Measurements from ENCODE around the gene KSR1. TPM values are rescaled to one million over a fixed set of nuclear protein-coding genes. Genes with fewer than 3 reads are reported as not detected.

Gene KSR1
- total RNA-seq, 4 donors from 2014 or later = 26.0 to 37.5 (median 35.0) TPM

DNA sequence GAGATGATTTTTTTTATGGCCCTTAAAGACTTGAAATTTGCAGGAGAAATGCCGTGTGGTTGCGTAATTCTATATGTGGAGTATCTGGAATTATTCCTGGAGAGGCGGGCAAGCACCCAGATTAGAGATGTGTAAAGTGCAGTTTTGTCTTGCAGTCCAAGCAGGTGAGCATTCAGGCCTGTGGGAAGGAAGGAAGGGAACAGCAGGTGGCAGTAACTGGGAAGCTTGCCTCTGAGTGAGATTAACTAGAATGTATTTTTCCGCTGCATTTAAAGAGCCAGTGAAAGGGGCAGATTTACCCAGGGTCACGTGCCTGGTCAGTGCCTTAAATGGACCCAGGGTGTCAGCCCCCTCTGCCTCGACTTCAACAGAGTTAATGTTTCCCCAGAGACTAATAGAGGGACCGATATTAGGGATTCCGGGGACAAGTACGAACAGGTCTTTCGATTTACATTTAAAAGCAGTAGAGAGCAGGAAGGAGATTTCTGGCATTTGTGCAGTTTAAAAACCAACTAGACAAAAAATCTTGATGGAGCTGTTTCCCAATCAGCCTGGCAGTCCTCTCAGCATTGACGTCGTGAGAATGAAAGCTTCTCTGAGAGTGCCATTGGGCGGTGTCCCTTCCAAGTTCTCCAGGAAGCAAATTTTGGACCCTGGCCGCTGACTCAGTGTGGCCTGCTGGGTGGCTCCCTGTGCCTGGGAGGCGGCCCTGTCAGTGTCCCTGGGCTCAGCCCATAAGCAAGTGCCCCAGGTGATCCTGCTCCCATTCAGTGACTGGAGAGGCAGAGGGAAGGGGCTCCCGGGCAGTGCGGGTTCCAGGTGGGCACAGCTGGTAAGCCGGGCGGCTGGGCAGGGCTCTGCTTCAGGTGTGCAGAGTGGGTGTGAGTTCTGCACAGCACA is 38.2 kb downstream of the KSR1 start:
- TF ChIP-seq POLR2A (IDR thresholded peaks at IDR 0.05) = no peak
- no peak for TF ChIP-seq CTCF (IDR thresholded peaks at IDR 0.05)
- WGBS, 2 donors = 28 to 34% methylated on average over 19 of the region's 19 CpGs
- DNase-seq (ENCODE audit: low spot score in 2 of 2) = peak; percentile 91 to 96
- H3K4me3 ChIP-seq (ENCODE audit: low read depth, poor library complexity, severe bottlenecking) = no peak overlapping the region
- intact Hi-C loops (cut with DNase I; ENCODE audit: low total_unique reads) = no loop called here

GRCh38 chr17:27495460-27495859 is 39.2 kb downstream of the KSR1 start:
- DNase-seq (ENCODE audit: low spot score in 2 of 2) = no peak
- no peak overlapping the region for H3K4me3 ChIP-seq (ENCODE audit: low read depth, poor library complexity, severe bottlenecking)
- 60 to 74% methylated on average over 6 of the region's 6 CpGs for WGBS, 2 donors
- intact Hi-C loops (cut with DNase I; ENCODE audit: low total_unique reads) = no loop called here
- TF ChIP-seq POLR2A (IDR thresholded peaks at IDR 0.05) (no peak), CTCF (IDR thresholded peaks at IDR 0.05) (no peak)

DNA sequence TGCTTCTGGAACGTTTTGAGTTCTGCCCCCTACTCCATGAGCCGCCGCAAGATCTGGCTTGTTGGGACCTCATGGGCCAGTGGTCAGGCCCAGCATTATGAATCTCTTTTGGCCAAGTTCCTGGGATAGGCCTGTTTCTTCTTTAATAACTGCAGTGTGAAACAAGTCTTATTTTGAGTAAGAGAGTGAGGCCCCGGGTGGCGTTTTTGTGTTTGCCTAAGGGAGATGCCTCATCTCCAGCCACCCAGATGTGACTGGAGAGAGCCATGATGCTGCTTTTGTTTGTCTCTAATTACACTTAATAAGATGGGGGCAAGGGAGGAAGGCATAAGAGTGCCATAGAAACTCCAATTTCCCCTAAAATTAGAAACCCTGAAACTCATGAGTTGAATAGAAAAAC is 39.8 kb downstream of the KSR1 start:
- intact Hi-C loops (cut with DNase I; ENCODE audit: low total_unique reads) = no loop called here
- WGBS, 2 donors = 43 to 57% methylated on average over 5 of the region's 5 CpGs
- no peak for DNase-seq (ENCODE audit: low spot score in 2 of 2)
- no peak for TF ChIP-seq POLR2A (IDR thresholded peaks at IDR 0.05)
- no peak for TF ChIP-seq CTCF (IDR thresholded peaks at IDR 0.05)
- no peak overlapping the region for H3K4me3 ChIP-seq (ENCODE audit: low read depth, poor library complexity, severe bottlenecking)

DNA sequence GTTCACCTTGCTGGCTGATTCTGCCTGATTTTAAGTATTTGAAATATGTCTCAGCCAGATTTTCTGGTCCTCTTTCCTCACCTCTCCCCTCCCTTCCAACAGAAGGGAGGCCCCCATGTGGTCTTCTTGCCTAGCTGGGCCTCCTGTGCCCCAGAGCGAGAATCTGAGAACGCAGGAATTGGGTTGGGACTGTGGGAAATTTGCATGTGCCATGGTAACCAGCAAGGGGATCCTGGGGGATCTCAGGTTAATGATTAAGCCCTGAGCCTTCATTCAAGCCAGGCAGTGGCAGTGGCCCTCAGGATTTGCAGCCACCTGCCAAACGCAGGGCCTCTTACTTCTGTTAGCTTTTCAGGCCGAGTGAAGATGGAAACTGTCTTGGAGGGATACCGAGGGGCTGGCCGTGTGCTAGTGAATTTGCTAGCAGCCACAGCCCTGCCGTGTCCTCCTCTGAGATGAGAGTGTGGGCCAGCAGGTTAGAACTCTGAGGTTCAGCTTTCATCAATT is 40.2 kb downstream of the KSR1 start:
- no peak overlapping the region for H3K4me3 ChIP-seq (ENCODE audit: low read depth, poor library complexity, severe bottlenecking)
- WGBS, 2 donors = 82 to 88% methylated on average over 7 of the region's 7 CpGs
- intact Hi-C loops (cut with DNase I; ENCODE audit: low total_unique reads) = no loop called here
- TF ChIP-seq POLR2A (IDR thresholded peaks at IDR 0.05) (no peak), CTCF (IDR thresholded peaks at IDR 0.05) (no peak)
- DNase-seq (ENCODE audit: low spot score in 2 of 2) = no peak

GRCh38 chr17:27496971-27497370 is 40.7 kb downstream of the KSR1 start:
- WGBS, 2 donors = 73 to 74% methylated on average over 9 of the region's 9 CpGs
- intact Hi-C loops (cut with DNase I; ENCODE audit: low total_unique reads) = no loop called here

More at GRCh38 chr17:27496971-27497370, 40.7 kb downstream of the KSR1 start:
- H3K4me3 ChIP-seq (ENCODE audit: low read depth, poor library complexity, severe bottlenecking) = no peak overlapping the region
- DNase-seq (ENCODE audit: low spot score in 2 of 2) = no peak
- TF ChIP-seq CTCF (IDR thresholded peaks at IDR 0.05) (no peak), POLR2A (IDR thresholded peaks at IDR 0.05) (no peak)
